IMR-90 (cell line): Measurements from ENCODE around the gene SDS. TPM values are rescaled to one million over a fixed set of nuclear protein-coding genes. Genes with fewer than 3 reads are reported as not detected.

Source experiments
- ATAC-seq: fragments of 200-7000 bp; cut with Tn5 transposase; 2 replicates; pipeline ENCODE4 v1.9.1; 2020; ENCODE audit warnings: low read depth, mild to moderate bottlenecking, moderate library complexity
- BruUV-seq: library from RNA; stranded (reverse); fragments of 400-500 nt; replicated peaks from 2 replicates; lab custom pipeline; 2021; lab: Mats Ljungman, UMichigan
- CTCF ChIA-PET: fragments of 300-600 bp; formaldehyde crosslinking; extraction: SDS; loops from one replicate; lab custom pipeline; 2021; ENCODE audit warnings: antibody characterized with exemption; lab: Yijun Ruan, JAX
- POLR2A ChIA-PET: fragments of 300-600 bp; sonication (Branson Sonifier 250); formaldehyde crosslinking; loops from one replicate; lab custom pipeline; 2022; ENCODE audit warnings: antibody characterized with exemption; ENCODE audit not compliant: unreplicated experiment; lab: Charles Lee
- DNase-seq: peaks from one replicate; pipeline ENCODE4 v3.0.0; 2013
- H2AFZ ChIP-seq: replicated peaks from 2 replicates; pipeline ENCODE3; 2013; ENCODE audit warnings: low read length, mild to moderate bottlenecking; ENCODE audit not compliant: poor library complexity
- H2AK5ac ChIP-seq: 2 replicates; pipeline ENCODE4 v1.6.1; 2013; ENCODE audit warnings: low read depth, low read length, inconsistent platforms
- H2AK9ac ChIP-seq: replicated peaks from 2 replicates; pipeline ENCODE3; 2013; ENCODE audit warnings: mild to moderate bottlenecking, low read depth, low read length, moderate library complexity; ENCODE audit not compliant: poor library complexity
- H2BK120ac ChIP-seq: 2 replicates; pipeline ENCODE4 v1.6.1; 2013; ENCODE audit warnings: low read depth, low read length, inconsistent platforms
- H2BK15ac ChIP-seq: 3 replicates; pipeline ENCODE4 v1.6.1; 2013; ENCODE audit warnings: low read depth, low read length, inconsistent platforms
- H2BK20ac ChIP-seq: 2 replicates; pipeline ENCODE4 v1.6.1; 2013; ENCODE audit warnings: low read depth, mild to moderate bottlenecking, inconsistent platforms, low read length, moderate library complexity
- H2BK5ac ChIP-seq: 2 replicates; pipeline ENCODE4 v1.6.1; 2013; ENCODE audit warnings: mild to moderate bottlenecking, low read depth, low read length, inconsistent platforms; ENCODE audit not compliant: poor library complexity, severe bottlenecking
- H3K14ac ChIP-seq: replicated peaks from 2 replicates; pipeline ENCODE4 v1.6.1; 2013; ENCODE audit warnings: low read depth, low read length, inconsistent platforms
- H3K18ac ChIP-seq: 2 replicates; pipeline ENCODE4 v1.6.1; 2013; ENCODE audit warnings: low read depth, low read length, control low read depth
- H3K23ac ChIP-seq: 2 replicates; pipeline ENCODE4 v1.6.1; 2013; ENCODE audit warnings: low read depth, low read length, inconsistent platforms
- H3K27ac ChIP-seq: 2 replicates; pipeline ENCODE4 v1.5.1; 2013; ENCODE audit warnings: mild to moderate bottlenecking, control low read depth, low read length; ENCODE audit not compliant: insufficient read depth
- H3K27me3 ChIP-seq: 2 replicates; pipeline ENCODE4 v1.6.1; 2013; ENCODE audit warnings: low read length; ENCODE audit not compliant: control insufficient read depth, insufficient read depth
- H3K36me3 ChIP-seq: 2 replicates; pipeline ENCODE4 v1.6.1; 2013; ENCODE audit warnings: low read length, mixed read lengths; ENCODE audit not compliant: control insufficient read depth, insufficient read depth
- H3K4ac ChIP-seq: 2 replicates; pipeline ENCODE4 v1.6.1; 2013; ENCODE audit warnings: low read depth, low read length, inconsistent platforms
- H3K4me1 ChIP-seq: 2 replicates; pipeline ENCODE4 v1.6.1; 2013; ENCODE audit warnings: low read length, mixed read lengths; ENCODE audit not compliant: control insufficient read depth, insufficient read depth
- H3K4me2 ChIP-seq: 2 replicates; pipeline ENCODE4 v1.6.1; 2013; ENCODE audit warnings: low read depth, mild to moderate bottlenecking, control low read depth, low read length, moderate library complexity
- H3K4me3 ChIP-seq: 2 replicates; pipeline ENCODE4 v1.5.1; 2013; ENCODE audit warnings: low read depth, mild to moderate bottlenecking, control low read depth, low read length, moderate library complexity; ENCODE audit not compliant: insufficient read depth
- H3K56ac ChIP-seq: 2 replicates; pipeline ENCODE4 v1.6.1; 2013; ENCODE audit warnings: low read length, inconsistent platforms; ENCODE audit not compliant: insufficient read depth; ENCODE audit errors: extremely low read depth
- H3K79me1 ChIP-seq, 2 experiments: 2 replicates each; pipeline ENCODE4 v1.6.1; 2013; ENCODE audit warnings: low read length in 2 of 2, inconsistent platforms in 1 of 2, low read depth in 1 of 2
- H3K9ac ChIP-seq: 2 replicates; pipeline ENCODE4 v1.6.1; 2013; ENCODE audit warnings: low read depth, low read length, control low read depth
- H3K9me1 ChIP-seq: 2 replicates; pipeline ENCODE4 v1.6.1; 2013; ENCODE audit warnings: low read length, inconsistent platforms; ENCODE audit not compliant: insufficient read depth
- H3K9me3 ChIP-seq: 2 replicates; pipeline ENCODE4 v1.6.1; 2013; ENCODE audit warnings: low read length; ENCODE audit not compliant: control insufficient read depth, insufficient read depth
- H4K20me1 ChIP-seq: 2 replicates; pipeline ENCODE4 v1.6.1; 2013; ENCODE audit warnings: low read length, inconsistent platforms; ENCODE audit not compliant: insufficient read depth
- H4K5ac ChIP-seq: 2 replicates; pipeline ENCODE4 v1.6.1; 2013; ENCODE audit warnings: mild to moderate bottlenecking, low read depth, low read length, control low read depth
- H4K8ac ChIP-seq, 2 experiments: 2 replicates each; pipeline ENCODE4 v1.6.1; 2013; ENCODE audit warnings: low read depth in 2 of 2, low read length in 2 of 2, control low read depth in 1 of 2, inconsistent platforms in 1 of 2
- H4K91ac ChIP-seq: 2 replicates; pipeline ENCODE4 v1.6.1; 2013; ENCODE audit warnings: low read depth, low read length, inconsistent platforms; ENCODE audit not compliant: insufficient read depth
- MAFK ChIP-seq: IDR thresholded peaks from 2 replicates; pipeline ENCODE4 v1.6.1; 2012; ENCODE audit warnings: low read depth, low read length, improper control_type of control experiment
- MAZ ChIP-seq: IDR thresholded peaks from 2 replicates; pipeline ENCODE4 v1.6.1; 2012; ENCODE audit warnings: low read depth, mild to moderate bottlenecking, low read length, improper control_type of control experiment, moderate library complexity, borderline replicate concordance
- MXI1 ChIP-seq: IDR thresholded peaks from 2 replicates; pipeline ENCODE4 v1.6.1; 2012; ENCODE audit warnings: low read depth, mild to moderate bottlenecking, low read length, moderate library complexity, borderline replicate concordance
- NFE2L2 ChIP-seq: fragments of 150-350 bp; IDR thresholded peaks from 2 replicates; pipeline ENCODE4 v1.6.1; 2016; ENCODE audit warnings: low read depth, mild to moderate bottlenecking, low read length
- RAD21 ChIP-seq: IDR thresholded peaks from 2 replicates; pipeline ENCODE4 v1.6.1; 2012; ENCODE audit warnings: low read length, improper control_type of control experiment
- RCOR1 ChIP-seq: IDR thresholded peaks from 2 replicates; pipeline ENCODE4 v1.6.1; 2012; ENCODE audit warnings: mild to moderate bottlenecking, low read length, improper control_type of control experiment; ENCODE audit not compliant: insufficient replicate concordance
- SMC3 ChIP-seq: fragments of 150-350 bp; IDR thresholded peaks from 2 replicates; pipeline ENCODE4 v1.6.1; 2016; ENCODE audit warnings: low read depth, mild to moderate bottlenecking, antibody characterized with exemption, low read length, moderate library complexity
- USF2 ChIP-seq: fragments of 150-350 bp; IDR thresholded peaks from 2 replicates; pipeline ENCODE4 v1.6.1; 2017; ENCODE audit warnings: mild to moderate bottlenecking, antibody characterized with exemption, low read length, low read depth
- WGBS, 2 experiments: methylation state at CpG; one replicate each; pipeline versions ENCODE4 v1.1.5 to v1.1.7; 2013; ENCODE audit warnings: missing lambda C conversion rate in 2 of 2; ENCODE audit not compliant: insufficient read length in 1 of 2; ENCODE audit errors: extremely low coverage in 2 of 2; 5-methylcytosine and 5-hydroxymethylcytosine counted together
- dilution Hi-C: fragments of 300-500 bp; cut with HindIII; formaldehyde crosslinking; loops from one replicate; pipeline ENCODE4 v1.14.3; 2018; ENCODE audit warnings: low sequenced_read_pairs; ENCODE audit not compliant: unreplicated experiment
- in situ Hi-C: fragments of 300-500 bp; cut with MboI; formaldehyde crosslinking; loops from 3 replicates; pipeline ENCODE4 v1.14.3; 2019; ENCODE audit warnings: low sequenced_read_pairs, inconsistent platforms, mixed read lengths
- intact Hi-C: fragments of 100-400 bp; cut with micrococcal nuclease; formaldehyde crosslinking; loops from 2 replicates; pipeline ENCODE4 v1.10.0; 2022
- polyA plus RNA-seq, 3 experiments: library from polyadenylated mRNA; depleted of rRNA; stranded (reverse); fragments of >200 nt; gene quantifications; 2 replicates each; pipeline ENCODE4 v1.2.3, GENCODE V29; 2012; ENCODE audit warnings: low replicate concordance in 1 of 3
- total RNA-seq: library from RNA; depleted of rRNA; stranded (reverse); fragments of >200 nt; gene quantifications from 2 replicates; pipeline ENCODE4 v1.2.3, GENCODE V29; 2012
- TF ChIP-seq, protein P1 (sequence below): conservative IDR thresholded peaks from 2 replicates; pipeline ENCODE4 v1.5.1; 2012; ENCODE audit warnings: mild to moderate bottlenecking, low read depth, low read length, improper control_type of control experiment

Gene SDS
- total and polyA plus RNA-seq, 2 of the 4 experiments (the other 2 are of a cell fraction): not detected

DNA sequence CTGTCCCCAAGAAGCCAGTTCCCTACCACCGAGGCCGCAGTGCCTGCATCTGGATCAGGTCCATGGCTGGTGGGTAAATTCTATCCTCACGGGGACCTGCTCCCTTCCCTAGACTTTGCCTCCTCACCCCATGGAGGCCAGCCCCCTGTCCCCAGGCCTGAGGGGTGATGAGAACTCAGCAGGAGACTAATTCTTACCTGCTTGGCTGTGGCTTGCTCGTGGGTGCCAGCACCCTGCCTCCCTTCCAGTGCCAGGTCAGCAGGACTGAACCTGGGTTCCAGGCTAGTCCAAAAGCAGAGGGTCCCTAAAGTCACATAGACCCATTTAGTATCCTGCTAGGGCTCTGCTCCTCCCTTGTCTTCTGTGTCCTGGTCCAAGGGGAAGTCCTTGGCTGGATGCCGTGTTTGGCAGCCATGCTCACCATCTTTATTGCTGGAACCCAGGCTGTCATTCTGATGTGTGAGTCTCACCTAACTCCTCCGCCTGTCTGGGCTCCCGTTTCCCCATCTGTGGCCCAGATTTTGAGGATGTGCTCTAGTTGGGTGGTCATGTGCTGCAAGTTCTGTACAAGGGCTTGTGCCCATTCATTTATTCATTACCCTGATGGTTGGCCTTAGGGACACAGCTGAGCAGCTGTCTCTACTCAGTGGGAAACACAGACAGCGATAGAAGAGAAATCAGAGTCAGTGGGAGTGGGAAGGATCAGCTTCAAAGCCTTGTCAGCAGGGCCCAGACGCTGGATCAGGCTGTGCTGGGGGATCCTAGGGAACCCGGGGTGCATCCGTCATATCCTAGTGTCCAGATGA is 44.4 kb downstream of the SDS start (continued):
- TF ChIP-seq MAZ: no peak
- no peak for TF ChIP-seq NFE2L2

DNA sequence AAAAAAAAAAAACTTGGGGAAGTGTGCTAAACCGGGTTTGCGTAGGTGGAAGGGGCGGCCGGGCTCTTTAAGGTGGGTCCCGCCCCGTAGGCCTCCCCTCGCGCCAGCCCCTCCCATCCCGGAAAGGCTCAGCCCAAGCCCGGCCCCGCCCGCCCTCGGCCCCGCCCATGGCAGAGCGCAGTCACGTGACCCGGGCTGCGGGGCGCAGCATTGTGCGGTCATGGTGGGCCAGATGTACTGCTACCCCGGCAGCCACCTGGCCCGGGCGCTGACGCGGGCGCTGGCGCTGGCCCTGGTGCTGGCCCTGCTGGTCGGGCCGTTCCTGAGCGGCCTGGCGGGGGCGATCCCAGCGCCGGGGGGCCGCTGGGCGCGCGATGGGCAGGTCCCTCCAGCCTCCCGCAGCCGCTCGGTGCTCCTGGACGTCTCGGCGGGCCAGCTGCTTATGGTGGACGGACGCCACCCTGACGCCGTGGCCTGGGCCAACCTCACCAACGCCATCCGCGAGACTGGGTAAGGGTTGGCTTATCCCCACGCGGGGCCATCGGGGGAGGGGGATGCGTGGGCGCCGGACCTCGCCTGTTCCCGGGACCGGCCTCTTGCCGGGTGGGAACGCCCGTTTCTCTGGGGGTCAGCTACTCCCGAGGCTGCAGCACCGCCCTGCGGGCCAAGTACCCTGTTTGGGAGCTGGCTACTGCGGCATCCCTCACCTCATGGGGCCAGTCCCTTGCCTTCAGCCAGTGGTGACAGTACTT is 45.1 kb downstream of the SDS start, which contains the start of gene PLBD2:
Gene PLBD2 (plus strand): TSS at position 207 of the 752 bp plus-strand sequence. CDS start 14 bp downstream, at position 221.
- peak within 1 kb of the TSS; percentile 67; the same call in 1 of the 2 replicates for H2BK120ac ChIP-seq
- intact Hi-C loops: loop anchor here (10.0 kb wide), 1 partner anchor 164 kb away; no protein-coding TSS in a partner anchor
- peak within 1 kb of the TSS; percentile 92 for H3K4me2 ChIP-seq
- H3K9me3 ChIP-seq: no peaks in the 10 kb centered on the region
- BruUV-seq: no TSS peak
- H4K91ac ChIP-seq: peak within 1 kb of the TSS; percentile 77
- peaks cover 9 to 36% of the 10 kb centered on the region in 2 experiments; a peak in 3 of 4 replicates for H3K79me1 ChIP-seq
- peak within 1 kb of the TSS; percentile 40 for H2BK5ac ChIP-seq
- peak within 1 kb of the TSS; percentile 96 for H3K14ac ChIP-seq
- H4K20me1 ChIP-seq: peaks cover 10% of the 10 kb centered on the region
- peak within 1 kb of the TSS; percentile 20; the same call in 1 of the 2 replicates for H2AK5ac ChIP-seq
- peak within 1 kb of the TSS; percentile 68 for H3K18ac ChIP-seq
- CTCF ChIA-PET: no interaction called here
- H3K9ac ChIP-seq: peak within 1 kb of the TSS; percentile 72
- H4K5ac ChIP-seq: peak within 1 kb of the TSS; percentile 88
- H2BK20ac ChIP-seq: 0 out of 2 replicates have a peak within 1 kb of the TSS, but pooled peaks have one; percentile 66
- H2AK9ac ChIP-seq: peak within 1 kb of the TSS; percentile 92
- DNase-seq (peak; percentile 89), ATAC-seq (peak; percentile 98)
- dilution Hi-C loops: no loop called here
- H2AFZ ChIP-seq: peak within 1 kb of the TSS; percentile 97
- no peak within 1 kb of the TSS for H3K56ac ChIP-seq
- H3K4me3 ChIP-seq: peak within 1 kb of the TSS; percentile 80
- no peaks in the 10 kb centered on the region; the same call in 1 of the 2 replicates for H3K36me3 ChIP-seq
- no peaks in the 10 kb centered on the region for H3K27me3 ChIP-seq
- peak within 1 kb of the TSS; percentile 38; the same call in 1 of the 3 replicates for H2BK15ac ChIP-seq
- in situ Hi-C loops: no loop called here
- peak within 1 kb of the TSS; percentile 51 for H3K27ac ChIP-seq
- H3K9me1 ChIP-seq: peaks cover 9% of the 10 kb centered on the region
- POLR2A ChIA-PET: no interaction called here
- peak within 1 kb of the TSS; percentile 87; the same call in 1 of the 2 replicates for H3K23ac ChIP-seq
- H4K8ac ChIP-seq: peak within 1 kb of the TSS; percentile 83 to 96; a peak in 3 of 4 replicates
- peaks cover 9% of the 10 kb centered on the region for H3K4me1 ChIP-seq
- WGBS, 2 experiments: 0% methylated on average over 24 of the region's 67 CpGs; no CpG with 5 or more reads in 1 of the 2 experiments
- peak within 1 kb of the TSS; percentile 84 for H3K4ac ChIP-seq
- TF ChIP-seq NFE2L2 (no peak), MAFK (no peak), RCOR1 (peak; percentile 58), RAD21 (peak; percentile 13; the same call in 1 of the 2 replicates), SMC3 (no peak), MXI1 (peak; percentile 94), USF2 (peak; percentile 94)
- TF ChIP-seq, protein P1, sequence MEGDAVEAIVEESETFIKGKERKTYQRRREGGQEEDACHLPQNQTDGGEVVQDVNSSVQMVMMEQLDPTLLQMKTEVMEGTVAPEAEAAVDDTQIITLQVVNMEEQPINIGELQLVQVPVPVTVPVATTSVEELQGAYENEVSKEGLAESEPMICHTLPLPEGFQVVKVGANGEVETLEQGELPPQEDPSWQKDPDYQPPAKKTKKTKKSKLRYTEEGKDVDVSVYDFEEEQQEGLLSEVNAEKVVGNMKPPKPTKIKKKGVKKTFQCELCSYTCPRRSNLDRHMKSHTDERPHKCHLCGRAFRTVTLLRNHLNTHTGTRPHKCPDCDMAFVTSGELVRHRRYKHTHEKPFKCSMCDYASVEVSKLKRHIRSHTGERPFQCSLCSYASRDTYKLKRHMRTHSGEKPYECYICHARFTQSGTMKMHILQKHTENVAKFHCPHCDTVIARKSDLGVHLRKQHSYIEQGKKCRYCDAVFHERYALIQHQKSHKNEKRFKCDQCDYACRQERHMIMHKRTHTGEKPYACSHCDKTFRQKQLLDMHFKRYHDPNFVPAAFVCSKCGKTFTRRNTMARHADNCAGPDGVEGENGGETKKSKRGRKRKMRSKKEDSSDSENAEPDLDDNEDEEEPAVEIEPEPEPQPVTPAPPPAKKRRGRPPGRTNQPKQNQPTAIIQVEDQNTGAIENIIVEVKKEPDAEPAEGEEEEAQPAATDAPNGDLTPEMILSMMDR: no peak
